SHP77 (cell line): ENCODE measurements around the gene KRT76.
"Not testable (repeated sequence)": the region's sequence is repeated elsewhere in the genome, so short reads cannot be mapped to it uniquely, and the experiment has no call there.

ENCODE experiments used
- DNase-seq, 2 experiments: peaks; one replicate each; lab custom pipeline; 2025; lab: John Stamatoyannopoulos, UW

Gene KRT76

GRCh38 chr12:52796839-52797528 is 19.8 kb upstream of the KRT76 start:
- no peak for DNase-seq

- DNase-seq, result no peak
Measured at GRCh38 chr12:52796429-52796794, 19.3 kb upstream of the KRT76 start.

GRCh38 chr12:52795694-52796428 is 18.7 kb upstream of the KRT76 start, which contains the start of gene KRT3:
Gene KRT3, minus strand, starts transcription at chr12:52796117. Its CDS starts 75 bp downstream, at chr12:52796042.
- peak in 1 of 2 experiments; percentile 45 for DNase-seq

GRCh38 chr12:52795332-52795674 is 18.2 kb upstream of the KRT76 start:
- DNase-seq, result not testable (repeated sequence)

GRCh38 chr12:52794479-52795331 is 17.6 kb upstream of the KRT76 start:
- DNase-seq, result no peak

GRCh38 chr12:52792185-52793029 is 15.3 kb upstream of the KRT76 start:
- DNase-seq, result no peak

GRCh38 chr12:52791271-52792184 is 14.4 kb upstream of the KRT76 start:
- no peak for DNase-seq

- DNase-seq, result no peak
Measured at GRCh38 chr12:52790427-52791270, 13.5 kb upstream of the KRT76 start.

- no peak for DNase-seq
Measured at GRCh38 chr12:52789637-52790426, 12.7 kb upstream of the KRT76 start.

- DNase-seq, result no peak
Measured at GRCh38 chr12:52788876-52789636, 11.9 kb upstream of the KRT76 start.

GRCh38 chr12:52788192-52788875 is 11.2 kb upstream of the KRT76 start:
- DNase-seq, result no peak

GRCh38 chr12:52787324-52788191 is 10.4 kb upstream of the KRT76 start:
- no peak for DNase-seq

- DNase-seq, result no peak
Measured at GRCh38 chr12:52784909-52785308, 7.8 kb upstream of the KRT76 start.

GRCh38 chr12:52783563-52784316 is 6.6 kb upstream of the KRT76 start:
- DNase-seq, result no peak

GRCh38 chr12:52782502-52782901 is 5.4 kb upstream of the KRT76 start:
- no peak for DNase-seq
